ENCODE measurements around the gene DSG4.

DNA sequence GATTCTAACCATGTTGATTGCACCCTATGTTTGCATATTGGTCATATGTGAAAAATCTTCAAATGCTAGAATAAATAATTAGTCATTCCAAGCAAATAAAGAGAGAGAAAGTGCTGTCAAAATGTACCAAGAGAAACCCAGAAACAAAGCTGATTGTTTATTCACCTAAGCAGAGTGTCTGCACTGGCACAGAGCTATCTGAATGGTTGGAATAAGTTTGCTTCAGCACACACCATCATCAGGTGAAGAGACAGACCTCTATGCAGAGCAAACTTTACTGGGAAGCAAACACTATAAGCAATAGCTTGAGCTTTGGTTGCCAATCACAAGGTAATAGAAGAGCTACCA, 25.4 kb downstream of the DSG4 start:
- TF ChIP-seq, protein P1, sequence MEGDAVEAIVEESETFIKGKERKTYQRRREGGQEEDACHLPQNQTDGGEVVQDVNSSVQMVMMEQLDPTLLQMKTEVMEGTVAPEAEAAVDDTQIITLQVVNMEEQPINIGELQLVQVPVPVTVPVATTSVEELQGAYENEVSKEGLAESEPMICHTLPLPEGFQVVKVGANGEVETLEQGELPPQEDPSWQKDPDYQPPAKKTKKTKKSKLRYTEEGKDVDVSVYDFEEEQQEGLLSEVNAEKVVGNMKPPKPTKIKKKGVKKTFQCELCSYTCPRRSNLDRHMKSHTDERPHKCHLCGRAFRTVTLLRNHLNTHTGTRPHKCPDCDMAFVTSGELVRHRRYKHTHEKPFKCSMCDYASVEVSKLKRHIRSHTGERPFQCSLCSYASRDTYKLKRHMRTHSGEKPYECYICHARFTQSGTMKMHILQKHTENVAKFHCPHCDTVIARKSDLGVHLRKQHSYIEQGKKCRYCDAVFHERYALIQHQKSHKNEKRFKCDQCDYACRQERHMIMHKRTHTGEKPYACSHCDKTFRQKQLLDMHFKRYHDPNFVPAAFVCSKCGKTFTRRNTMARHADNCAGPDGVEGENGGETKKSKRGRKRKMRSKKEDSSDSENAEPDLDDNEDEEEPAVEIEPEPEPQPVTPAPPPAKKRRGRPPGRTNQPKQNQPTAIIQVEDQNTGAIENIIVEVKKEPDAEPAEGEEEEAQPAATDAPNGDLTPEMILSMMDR (conservative IDR thresholded peaks at IDR 0.05; ENCODE audit: low read depth, low read length): no peak
- no peak for TF ChIP-seq EZH2 (IDR thresholded peaks at IDR 0.05; ENCODE audit: borderline replicate concordance, low read depth, low read length, poor library complexity, severe bottlenecking)

All from A673 (cell line).